ENCODE measurements around the gene MYOZ2. TPM values are rescaled to one million over a fixed set of nuclear protein-coding genes. Genes with fewer than 3 reads are reported as not detected.

MYOZ2 gene
- total RNA-seq = not detected in 2 replicates

DNA sequence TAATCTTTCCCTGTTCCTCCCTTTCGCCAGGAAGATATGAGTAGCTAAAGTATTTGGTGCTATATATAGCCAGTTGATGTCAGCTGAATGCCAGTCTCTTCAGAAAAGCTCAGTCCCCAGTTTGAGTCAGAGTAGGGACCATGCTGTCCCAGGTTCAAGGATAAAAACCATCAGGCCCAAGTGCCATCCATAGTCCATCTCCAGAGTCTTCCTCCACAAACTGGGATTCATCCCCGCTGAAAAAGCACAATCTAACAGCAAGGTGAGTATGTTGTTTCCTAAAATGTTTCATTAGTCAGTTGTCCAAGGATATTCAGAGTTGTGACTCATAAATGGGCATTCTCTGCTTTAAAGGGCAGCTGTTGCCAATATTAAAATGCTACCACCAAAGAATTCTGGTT lies at the start of gene MYOZ2:
MYOZ2 (plus strand) TSS at position 112 of the 401 bp plus-strand sequence. CDS start 694 bp downstream, outside the sequence.

GRCh38 chr4:119212234-119212963 lies 76.8 kb downstream of the MYOZ2 start, which contains the start of gene USP53:
USP53 (plus strand) TSS chr4:119212713; CDS start chr4:119239760, 27,047 bp downstream.

Other genes starting within 250 kb of the MYOZ2 start
- gene SYNPO2, start 247.0 kb upstream of the MYOZ2 start, total RNA-seq = 6.9 and 10.8 TPM in 2 replicates
- 23.1 and 24.8 TPM in 2 replicates for gene USP53, start 76.9 kb downstream of the MYOZ2 start, total RNA-seq
- gene FABP2, start 186.3 kb downstream of the MYOZ2 start, total RNA-seq = not detected in 2 replicates